ENCODE data around the gene RABGAP1L.
"Not testable (repeated sequence)": the region's sequence is repeated elsewhere in the genome, so short reads cannot be mapped to it uniquely, and the experiment has no call there.

Gene RABGAP1L

GRCh38 chr1:174408146-174408545 is 248.8 kb downstream of the RABGAP1L start:
- TF ChIP-seq CTCF (IDR thresholded peaks at IDR 0.05; ENCODE audit: borderline replicate concordance, control extremely low read depth, extremely low read depth, insufficient read depth, missing control alignments): no peak
- in situ Hi-C loops (cut with MboI; ENCODE audit: low sequenced_read_pairs, unreplicated experiment): no loop called here
- DNase-seq (ENCODE audit: low spot score): no peak

- in situ Hi-C loops (cut with MboI; ENCODE audit: low sequenced_read_pairs, unreplicated experiment); DNase-seq (ENCODE audit: low spot score): not testable (repeated sequence)
These were observed 250.5 kb downstream of the RABGAP1L start for GRCh38 chr1:174409801-174410200.

GRCh38 chr1:174413632-174414031 is 254.3 kb downstream of the RABGAP1L start:
- in situ Hi-C loops (cut with MboI; ENCODE audit: low sequenced_read_pairs, unreplicated experiment): no loop called here
- TF ChIP-seq CTCF (IDR thresholded peaks at IDR 0.05; ENCODE audit: borderline replicate concordance, control extremely low read depth, extremely low read depth, insufficient read depth, missing control alignments): no peak
- DNase-seq (ENCODE audit: low spot score): no peak

GRCh38 chr1:174414203-174414602 is 254.9 kb downstream of the RABGAP1L start:
- in situ Hi-C loops (cut with MboI; ENCODE audit: low sequenced_read_pairs, unreplicated experiment): no loop called here
- no peak for TF ChIP-seq CTCF (IDR thresholded peaks at IDR 0.05; ENCODE audit: borderline replicate concordance, control extremely low read depth, extremely low read depth, insufficient read depth, missing control alignments)
- no peak for DNase-seq (ENCODE audit: low spot score)

- no peak for TF ChIP-seq CTCF (IDR thresholded peaks at IDR 0.05; ENCODE audit: borderline replicate concordance, control extremely low read depth, extremely low read depth, insufficient read depth, missing control alignments)
- in situ Hi-C loops (cut with MboI; ENCODE audit: low sequenced_read_pairs, unreplicated experiment): no loop called here
- DNase-seq (ENCODE audit: low spot score): no peak
These were observed 256.2 kb downstream of the RABGAP1L start for GRCh38 chr1:174415506-174415905.

GRCh38 chr1:174417921-174418320 is 258.6 kb downstream of the RABGAP1L start:
- in situ Hi-C loops (cut with MboI; ENCODE audit: low sequenced_read_pairs, unreplicated experiment): no loop called here
- no peak for DNase-seq (ENCODE audit: low spot score)
- TF ChIP-seq CTCF (IDR thresholded peaks at IDR 0.05; ENCODE audit: borderline replicate concordance, control extremely low read depth, extremely low read depth, insufficient read depth, missing control alignments): no peak

GRCh38 chr1:174425121-174425520 is 265.8 kb downstream of the RABGAP1L start:
- no peak for DNase-seq (ENCODE audit: low spot score)
- in situ Hi-C loops (cut with MboI; ENCODE audit: low sequenced_read_pairs, unreplicated experiment): no loop called here
- TF ChIP-seq CTCF (IDR thresholded peaks at IDR 0.05; ENCODE audit: borderline replicate concordance, control extremely low read depth, extremely low read depth, insufficient read depth, missing control alignments): no peak

Measured in GM13976 (cell line).